Adrenal gland (tissue), 5 donors: Measurements from ENCODE around the gene WFDC1.

Experiments
- CTCF ChIP-seq, 6 experiments: fragments of 450-650 bp in 4 of 6; fragments of 200-600 bp in 2 of 6; sonication (generic) in 1 of 6; IDR thresholded peaks; 1 replicate in 5 of 6; 2 replicates in 1 of 6; pipeline versions ENCODE4 v1.5.1 to v1.8.0; 2016 to 2021; ENCODE audit warnings: antibody characterized with exemption in 6 of 6, mild to moderate bottlenecking in 2 of 6, moderate library complexity in 1 of 6
- POLR2A ChIP-seq, 2 donors: fragments of 450-650 bp; IDR thresholded peaks; one replicate each; pipeline ENCODE4 v1.6.1; 2017; ENCODE audit warnings: antibody characterized with exemption in 2 of 2, mild to moderate bottlenecking in 2 of 2, moderate library complexity in 1 of 2
- donor health status: DM: no; HTN: no; CAD: no.

DNA sequence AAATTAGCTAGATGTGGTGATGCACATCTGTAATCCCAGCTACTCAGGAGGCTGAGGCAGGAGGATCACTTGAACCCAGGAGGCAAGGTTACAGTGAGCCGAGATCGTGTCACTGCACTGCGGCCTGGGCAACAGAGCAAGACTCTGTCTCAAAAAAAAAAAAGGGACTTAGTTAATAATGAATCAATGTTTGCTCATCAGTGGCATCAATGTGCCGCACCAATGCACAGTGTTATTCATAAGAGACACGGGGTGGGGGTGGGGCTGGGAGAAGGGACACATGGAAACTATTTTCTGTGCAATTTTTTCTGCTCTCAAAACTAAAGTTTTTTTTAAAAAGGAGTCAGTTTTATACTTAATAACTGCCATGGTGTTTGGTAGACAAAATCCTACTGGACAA, 66.9 kb downstream of the WFDC1 start:
- no peak for TF ChIP-seq CTCF (IDR thresholded peaks at IDR 0.05)
- no peak for TF ChIP-seq POLR2A (IDR thresholded peaks at IDR 0.05)
